Measurements from ENCODE around the gene CD160. TPM values are rescaled to one million over a fixed set of nuclear protein-coding genes. Genes with fewer than 3 reads are reported as not detected.

Gene CD160
- total and polyA plus RNA-seq, 2 experiments from 2014 or later = 0.06 TPM; not detected in 1

DNA sequence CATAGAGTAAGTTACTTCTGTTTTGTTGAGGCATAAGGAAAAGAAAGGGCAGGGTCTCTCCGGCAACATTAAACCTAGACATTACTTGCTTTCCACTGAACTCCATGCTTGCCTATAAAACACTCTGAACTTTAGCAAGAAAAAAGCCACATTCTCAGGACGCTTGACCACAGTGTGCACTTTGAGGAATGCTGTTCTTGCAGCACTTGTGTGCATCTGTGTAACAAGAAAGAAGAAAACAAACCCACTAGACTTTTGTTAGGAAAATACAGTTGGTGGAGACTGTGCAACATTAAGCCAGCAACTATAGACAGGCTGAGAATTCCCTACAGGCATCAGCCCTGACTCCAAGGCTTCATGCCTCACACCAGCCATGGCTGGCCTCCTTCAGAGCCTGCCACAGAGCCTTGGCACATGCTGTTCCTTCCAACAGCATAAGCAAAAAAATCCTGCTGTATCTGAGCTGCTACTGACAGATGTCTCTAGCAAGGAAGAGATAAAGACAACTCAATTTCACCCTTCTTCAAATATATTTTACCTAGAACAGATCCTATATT lies 17.9 kb upstream of the CD160 start (continued):
- TF ChIP-seq, protein P1, sequence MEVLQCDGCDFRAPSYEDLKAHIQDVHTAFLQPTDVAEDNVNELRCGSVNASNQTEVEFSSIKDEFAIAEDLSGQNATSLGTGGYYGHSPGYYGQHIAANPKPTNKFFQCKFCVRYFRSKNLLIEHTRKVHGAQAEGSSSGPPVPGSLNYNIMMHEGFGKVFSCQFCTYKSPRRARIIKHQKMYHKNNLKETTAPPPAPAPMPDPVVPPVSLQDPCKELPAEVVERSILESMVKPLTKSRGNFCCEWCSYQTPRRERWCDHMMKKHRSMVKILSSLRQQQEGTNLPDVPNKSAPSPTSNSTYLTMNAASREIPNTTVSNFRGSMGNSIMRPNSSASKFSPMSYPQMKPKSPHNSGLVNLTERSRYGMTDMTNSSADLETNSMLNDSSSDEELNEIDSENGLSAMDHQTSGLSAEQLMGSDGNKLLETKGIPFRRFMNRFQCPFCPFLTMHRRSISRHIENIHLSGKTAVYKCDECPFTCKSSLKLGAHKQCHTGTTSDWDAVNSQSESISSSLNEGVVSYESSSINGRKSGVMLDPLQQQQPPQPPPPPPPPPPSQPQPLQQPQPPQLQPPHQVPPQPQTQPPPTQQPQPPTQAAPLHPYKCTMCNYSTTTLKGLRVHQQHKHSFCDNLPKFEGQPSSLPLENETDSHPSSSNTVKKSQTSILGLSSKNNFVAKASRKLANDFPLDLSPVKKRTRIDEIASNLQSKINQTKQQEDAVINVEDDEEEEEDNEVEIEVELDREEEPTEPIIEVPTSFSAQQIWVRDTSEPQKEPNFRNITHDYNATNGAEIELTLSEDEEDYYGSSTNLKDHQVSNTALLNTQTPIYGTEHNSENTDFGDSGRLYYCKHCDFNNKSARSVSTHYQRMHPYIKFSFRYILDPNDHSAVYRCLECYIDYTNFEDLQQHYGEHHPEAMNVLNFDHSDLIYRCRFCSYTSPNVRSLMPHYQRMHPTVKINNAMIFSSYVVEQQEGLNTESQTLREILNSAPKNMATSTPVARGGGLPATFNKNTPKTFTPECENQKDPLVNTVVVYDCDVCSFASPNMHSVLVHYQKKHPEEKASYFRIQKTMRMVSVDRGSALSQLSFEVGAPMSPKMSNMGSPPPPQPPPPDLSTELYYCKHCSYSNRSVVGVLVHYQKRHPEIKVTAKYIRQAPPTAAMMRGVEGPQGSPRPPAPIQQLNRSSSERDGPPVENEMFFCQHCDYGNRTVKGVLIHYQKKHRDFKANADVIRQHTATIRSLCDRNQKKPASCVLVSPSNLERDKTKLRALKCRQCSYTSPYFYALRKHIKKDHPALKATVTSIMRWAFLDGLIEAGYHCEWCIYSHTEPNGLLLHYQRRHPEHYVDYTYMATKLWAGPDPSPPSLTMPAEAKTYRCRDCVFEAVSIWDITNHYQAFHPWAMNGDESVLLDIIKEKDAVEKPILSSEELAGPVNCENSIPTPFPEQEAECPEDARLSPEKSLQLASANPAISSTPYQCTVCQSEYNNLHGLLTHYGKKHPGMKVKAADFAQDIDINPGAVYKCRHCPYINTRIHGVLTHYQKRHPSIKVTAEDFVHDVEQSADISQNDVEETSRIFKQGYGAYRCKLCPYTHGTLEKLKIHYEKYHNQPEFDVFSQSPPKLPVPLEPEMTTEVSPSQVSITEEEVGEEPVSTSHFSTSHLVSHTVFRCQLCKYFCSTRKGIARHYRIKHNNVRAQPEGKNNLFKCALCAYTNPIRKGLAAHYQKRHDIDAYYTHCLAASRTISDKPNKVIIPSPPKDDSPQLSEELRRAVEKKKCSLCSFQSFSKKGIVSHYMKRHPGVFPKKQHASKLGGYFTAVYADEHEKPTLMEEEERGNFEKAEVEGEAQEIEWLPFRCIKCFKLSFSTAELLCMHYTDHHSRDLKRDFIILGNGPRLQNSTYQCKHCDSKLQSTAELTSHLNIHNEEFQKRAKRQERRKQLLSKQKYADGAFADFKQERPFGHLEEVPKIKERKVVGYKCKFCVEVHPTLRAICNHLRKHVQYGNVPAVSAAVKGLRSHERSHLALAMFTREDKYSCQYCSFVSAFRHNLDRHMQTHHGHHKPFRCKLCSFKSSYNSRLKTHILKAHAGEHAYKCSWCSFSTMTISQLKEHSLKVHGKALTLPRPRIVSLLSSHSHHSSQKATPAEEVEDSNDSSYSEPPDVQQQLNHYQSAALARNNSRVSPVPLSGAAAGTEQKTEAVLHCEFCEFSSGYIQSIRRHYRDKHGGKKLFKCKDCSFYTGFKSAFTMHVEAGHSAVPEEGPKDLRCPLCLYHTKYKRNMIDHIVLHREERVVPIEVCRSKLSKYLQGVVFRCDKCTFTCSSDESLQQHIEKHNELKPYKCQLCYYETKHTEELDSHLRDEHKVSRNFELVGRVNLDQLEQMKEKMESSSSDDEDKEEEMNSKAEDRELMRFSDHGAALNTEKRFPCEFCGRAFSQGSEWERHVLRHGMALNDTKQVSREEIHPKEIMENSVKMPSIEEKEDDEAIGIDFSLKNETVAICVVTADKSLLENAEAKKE (CRISPR knock-in tag; IDR thresholded peaks at IDR 0.05) = no peak

DNA sequence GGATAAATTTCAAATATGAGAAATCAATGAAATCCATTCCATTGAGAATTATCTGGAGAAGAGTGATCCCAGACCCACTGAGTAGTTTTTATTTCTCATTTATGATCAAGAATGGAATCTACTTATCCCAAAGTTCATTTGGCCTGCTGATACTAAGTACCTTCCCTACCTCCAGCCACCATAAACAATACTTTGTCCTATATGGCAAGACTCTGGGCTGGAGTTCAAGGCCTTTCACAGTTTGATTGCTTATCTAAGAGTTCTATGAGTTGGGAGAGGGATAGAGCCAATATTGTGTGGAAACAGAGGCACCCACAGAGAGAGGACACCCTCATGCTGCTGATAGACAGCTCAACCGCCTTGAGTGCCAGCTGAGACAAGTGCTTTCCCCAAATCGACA lies 17.2 kb upstream of the CD160 start:
- H3K79me2 ChIP-seq (replicated peaks; ENCODE audit: insufficient read depth) = no peaks in the 10 kb centered on the region
- 0 out of 2 replicates have a peak, but pooled peaks cover 3% of the 10 kb centered on the region for H3K9me2 ChIP-seq (ENCODE audit: insufficient read depth)
- Mint-ChIP-seq H3K27ac (no peak overlapping the region), H3K4me1 (peaks cover 4% of the 10 kb centered on the region), H3K9me3 (no peaks in the 10 kb centered on the region), H3K36me3 (ENCODE audit: low read depth) (no peaks in the 10 kb centered on the region), H3K27me3 (ENCODE audit: insufficient read depth, low read depth, poor library complexity) (peaks cover 3% of the 10 kb centered on the region), H3K4me3 (no peak overlapping the region)
- H3K4me3 ChIP-seq = no peak overlapping the region
- no peak overlapping the region for H2AFZ ChIP-seq
- ATAC-seq (no peak), DNase-seq (ENCODE audit: low spot score) (no peak)
- H3K27ac ChIP-seq (ENCODE audit: low read depth) = no peak overlapping the region
- no peaks in the 10 kb centered on the region for H3K4me1 ChIP-seq (ENCODE audit: insufficient read depth)
- H3K36me3 ChIP-seq (ENCODE audit: insufficient read depth) = no peaks in the 10 kb centered on the region
- H3K4me2 ChIP-seq = no peak overlapping the region
- no peak for TF ChIP-seq NANOG (IDR thresholded peaks at IDR 0.05; ENCODE audit: borderline replicate concordance)
- no peak for TF ChIP-seq CREB1 (CRISPR knock-in tag; IDR thresholded peaks at IDR 0.05; ENCODE audit: low read depth)
- no peak for TF ChIP-seq POLR2AphosphoS5 (IDR thresholded peaks at IDR 0.05; ENCODE audit: low read depth)
- TF ChIP-seq, protein P2, sequence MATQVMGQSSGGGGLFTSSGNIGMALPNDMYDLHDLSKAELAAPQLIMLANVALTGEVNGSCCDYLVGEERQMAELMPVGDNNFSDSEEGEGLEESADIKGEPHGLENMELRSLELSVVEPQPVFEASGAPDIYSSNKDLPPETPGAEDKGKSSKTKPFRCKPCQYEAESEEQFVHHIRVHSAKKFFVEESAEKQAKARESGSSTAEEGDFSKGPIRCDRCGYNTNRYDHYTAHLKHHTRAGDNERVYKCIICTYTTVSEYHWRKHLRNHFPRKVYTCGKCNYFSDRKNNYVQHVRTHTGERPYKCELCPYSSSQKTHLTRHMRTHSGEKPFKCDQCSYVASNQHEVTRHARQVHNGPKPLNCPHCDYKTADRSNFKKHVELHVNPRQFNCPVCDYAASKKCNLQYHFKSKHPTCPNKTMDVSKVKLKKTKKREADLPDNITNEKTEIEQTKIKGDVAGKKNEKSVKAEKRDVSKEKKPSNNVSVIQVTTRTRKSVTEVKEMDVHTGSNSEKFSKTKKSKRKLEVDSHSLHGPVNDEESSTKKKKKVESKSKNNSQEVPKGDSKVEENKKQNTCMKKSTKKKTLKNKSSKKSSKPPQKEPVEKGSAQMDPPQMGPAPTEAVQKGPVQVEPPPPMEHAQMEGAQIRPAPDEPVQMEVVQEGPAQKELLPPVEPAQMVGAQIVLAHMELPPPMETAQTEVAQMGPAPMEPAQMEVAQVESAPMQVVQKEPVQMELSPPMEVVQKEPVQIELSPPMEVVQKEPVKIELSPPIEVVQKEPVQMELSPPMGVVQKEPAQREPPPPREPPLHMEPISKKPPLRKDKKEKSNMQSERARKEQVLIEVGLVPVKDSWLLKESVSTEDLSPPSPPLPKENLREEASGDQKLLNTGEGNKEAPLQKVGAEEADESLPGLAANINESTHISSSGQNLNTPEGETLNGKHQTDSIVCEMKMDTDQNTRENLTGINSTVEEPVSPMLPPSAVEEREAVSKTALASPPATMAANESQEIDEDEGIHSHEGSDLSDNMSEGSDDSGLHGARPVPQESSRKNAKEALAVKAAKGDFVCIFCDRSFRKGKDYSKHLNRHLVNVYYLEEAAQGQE (IDR thresholded peaks at IDR 0.05; ENCODE audit: unreplicated experiment) = no peak
- TF ChIP-seq ETS1 (IDR thresholded peaks at IDR 0.05) = no peak
- TF ChIP-seq EZH2phosphoT487 (IDR thresholded peaks at IDR 0.05; ENCODE audit: unreplicated experiment) = no peak
- no peak for TF ChIP-seq EZH2 (IDR thresholded peaks at IDR 0.05; ENCODE audit: low read depth, unreplicated experiment)
- no peaks in the 10 kb centered on the region for H3F3A ChIP-seq (replicated peaks; ENCODE audit: low read depth)
- no peaks in the 10 kb centered on the region; the same call in 1 of the 2 replicates for H4K20me1 ChIP-seq (replicated peaks; ENCODE audit: insufficient read depth)
- no peaks in the 10 kb centered on the region for H3K27me3 ChIP-seq (ENCODE audit: insufficient read depth)
